OCI-LY7 (cell line): ENCODE results near the gene AADACL4. TPM values are rescaled to one million over a fixed set of nuclear protein-coding genes. Genes with fewer than 3 reads are reported as not detected.
"Not testable (repeated sequence)": the region's sequence is repeated elsewhere in the genome, so short reads cannot be mapped to it uniquely, and the experiment has no call there.

Experiments used
- BruUV-seq: library from RNA; stranded (reverse); fragments of 400-500 nt; replicated peaks from 2 replicates; lab custom pipeline; 2021; lab: Mats Ljungman, UMichigan
- CTCF ChIA-PET: fragments of 300-600 bp; sonication (Branson Sonifier 250); formaldehyde crosslinking; loops from one replicate; lab custom pipeline; 2022; ENCODE audit warnings: antibody characterized with exemption; ENCODE audit not compliant: unreplicated experiment; lab: Charles Lee
- POLR2A ChIA-PET: fragments of 300-600 bp; sonication (Branson Sonifier 250); formaldehyde crosslinking; loops from one replicate; lab custom pipeline; 2022; ENCODE audit warnings: antibody characterized with exemption; lab: Charles Lee
- DNase-seq: peaks from one replicate; pipeline ENCODE4 v3.0.0-alpha.2; 2015; ENCODE audit warnings: low spot score
- H2AFZ ChIP-seq: fragments of 200-600 bp; sonication (generic), shearing (Covaris generic); 2 replicates; pipeline ENCODE4 v1.6.1; 2014; ENCODE audit warnings: mild to moderate bottlenecking, antibody characterized with exemption, low read length, moderate library complexity
- H3K27ac ChIP-seq: fragments of 200-600 bp; sonication (generic); 2 replicates; pipeline ENCODE4 v1.5.1; 2014; ENCODE audit warnings: mixed run types, low read depth, mild to moderate bottlenecking, moderate library complexity, low read length, inconsistent platforms; ENCODE audit not compliant: poor library complexity, severe bottlenecking
- H3K36me3 ChIP-seq: fragments of 200-600 bp; sonication (generic); 2 replicates; pipeline ENCODE4 v1.6.1; 2014; ENCODE audit warnings: mild to moderate bottlenecking, antibody characterized with exemption, low read length, moderate library complexity, mixed read lengths; ENCODE audit not compliant: insufficient read depth
- H3K4me1 ChIP-seq: fragments of 200-600 bp; sonication (generic); 2 replicates; pipeline ENCODE4 v1.5.1; 2014; ENCODE audit warnings: mild to moderate bottlenecking, low read length; ENCODE audit not compliant: insufficient read depth, poor library complexity, severe bottlenecking
- H3K4me2 ChIP-seq: fragments of 200-600 bp; sonication (generic); 2 replicates; pipeline ENCODE4 v1.6.1; 2014; ENCODE audit warnings: mild to moderate bottlenecking, low read length
- H3K4me3 ChIP-seq: fragments of 200-600 bp; sonication (generic); 2 replicates; pipeline ENCODE4 v1.5.1; 2014; ENCODE audit warnings: mild to moderate bottlenecking, low read depth, low read length; ENCODE audit not compliant: poor library complexity, severe bottlenecking
- H3K79me2 ChIP-seq: fragments of 200-600 bp; sonication (generic); 2 replicates; pipeline ENCODE4 v1.6.1; 2016; ENCODE audit warnings: low read depth, mild to moderate bottlenecking, low read length, moderate library complexity, mixed read lengths; ENCODE audit not compliant: insufficient read depth
- H3K9me2 ChIP-seq: fragments of 200-600 bp; sonication (generic); 2 replicates; pipeline ENCODE4 v1.6.1; 2016; ENCODE audit warnings: mild to moderate bottlenecking, low read length, mixed read lengths; ENCODE audit not compliant: insufficient read depth
- H3K9me3 ChIP-seq: fragments of 200-600 bp; sonication (generic); 2 replicates; pipeline ENCODE4 v1.6.1; 2014; ENCODE audit warnings: mild to moderate bottlenecking, mixed run types, low read length, mixed read lengths
- H4K20me1 ChIP-seq: fragments of 200-600 bp; sonication (generic); 2 replicates; pipeline ENCODE4 v1.6.1; 2014; ENCODE audit warnings: mild to moderate bottlenecking, antibody characterized with exemption, low read length, moderate library complexity, mixed read lengths; ENCODE audit not compliant: insufficient read depth
- EZH2phosphoT487 ChIP-seq: fragments of 200-600 bp; sonication (generic); IDR thresholded peaks from 2 replicates; pipeline ENCODE4 v1.6.1; 2018; ENCODE audit warnings: low read depth, borderline replicate concordance, mild to moderate bottlenecking, mixed run types, antibody characterized with exemption, low read length, moderate library complexity, mixed read lengths
- intact Hi-C: fragments of 100-400 bp; cut with micrococcal nuclease; formaldehyde crosslinking; loops from one replicate; pipeline ENCODE4 v1.10.0; 2022; ENCODE audit not compliant: unreplicated experiment
- total RNA-seq, 2 experiments: library from RNA; depleted of rRNA in 1 of 2; stranded (reverse); fragments of >200 nt in 1 of 2; shearing (Covaris generic) in 1 of 2; gene quantifications; 2 replicates each; pipeline ENCODE4 v1.2.3, GENCODE V29; 2014 to 2022
- TF ChIP-seq, protein P1 (sequence below): fragments of 200-600 bp; sonication (generic); conservative IDR thresholded peaks from 2 replicates; pipeline ENCODE4 v1.5.1; 2014; ENCODE audit warnings: mild to moderate bottlenecking, antibody characterized with exemption, low read length, moderate library complexity, mixed read lengths

The AADACL4 gene
- total RNA-seq, 2 experiments from 2014 or later: not detected

DNA sequence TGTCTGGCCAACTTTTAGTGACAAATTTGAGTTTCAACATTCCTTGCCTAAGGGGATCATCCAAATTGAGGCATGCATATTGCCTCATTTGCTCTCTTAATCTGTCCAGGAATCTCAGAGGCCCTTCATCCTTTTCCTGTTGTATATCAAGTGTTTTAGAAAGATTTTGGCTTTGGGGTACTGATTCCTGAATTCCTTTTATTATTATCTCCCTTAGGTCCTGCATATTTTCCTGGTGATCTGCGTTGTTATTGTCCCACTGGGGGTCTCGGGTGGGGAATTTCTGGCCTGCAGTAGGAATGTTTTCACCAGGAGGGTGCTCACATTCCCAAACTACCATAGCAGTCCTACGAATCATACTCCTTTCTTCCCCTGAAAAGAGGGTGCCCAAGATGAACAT is 67.7 kb downstream of the AADACL4 start:
- H3K79me2 ChIP-seq: no peaks in the 10 kb centered on the region
- H3K4me2 ChIP-seq: no peak overlapping the region
- intact Hi-C loops: no loop called here
- TF ChIP-seq, protein P1, sequence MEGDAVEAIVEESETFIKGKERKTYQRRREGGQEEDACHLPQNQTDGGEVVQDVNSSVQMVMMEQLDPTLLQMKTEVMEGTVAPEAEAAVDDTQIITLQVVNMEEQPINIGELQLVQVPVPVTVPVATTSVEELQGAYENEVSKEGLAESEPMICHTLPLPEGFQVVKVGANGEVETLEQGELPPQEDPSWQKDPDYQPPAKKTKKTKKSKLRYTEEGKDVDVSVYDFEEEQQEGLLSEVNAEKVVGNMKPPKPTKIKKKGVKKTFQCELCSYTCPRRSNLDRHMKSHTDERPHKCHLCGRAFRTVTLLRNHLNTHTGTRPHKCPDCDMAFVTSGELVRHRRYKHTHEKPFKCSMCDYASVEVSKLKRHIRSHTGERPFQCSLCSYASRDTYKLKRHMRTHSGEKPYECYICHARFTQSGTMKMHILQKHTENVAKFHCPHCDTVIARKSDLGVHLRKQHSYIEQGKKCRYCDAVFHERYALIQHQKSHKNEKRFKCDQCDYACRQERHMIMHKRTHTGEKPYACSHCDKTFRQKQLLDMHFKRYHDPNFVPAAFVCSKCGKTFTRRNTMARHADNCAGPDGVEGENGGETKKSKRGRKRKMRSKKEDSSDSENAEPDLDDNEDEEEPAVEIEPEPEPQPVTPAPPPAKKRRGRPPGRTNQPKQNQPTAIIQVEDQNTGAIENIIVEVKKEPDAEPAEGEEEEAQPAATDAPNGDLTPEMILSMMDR: no peak
- no peak for TF ChIP-seq EZH2phosphoT487
- ChIA-PET POLR2A (no interaction called here), CTCF (no interaction called here)
- no peaks in the 10 kb centered on the region for H3K36me3 ChIP-seq
- no peaks in the 10 kb centered on the region for H4K20me1 ChIP-seq
- no peaks in the 10 kb centered on the region for H3K4me1 ChIP-seq
- no peaks in the 10 kb centered on the region for H3K9me2 ChIP-seq
- no TSS peak for BruUV-seq
- no peak for DNase-seq
- H3K9me3 ChIP-seq: no peaks in the 10 kb centered on the region
- no peak overlapping the region for H3K27ac ChIP-seq
- H3K4me3 ChIP-seq: no peak overlapping the region
- no peak overlapping the region for H2AFZ ChIP-seq

DNA sequence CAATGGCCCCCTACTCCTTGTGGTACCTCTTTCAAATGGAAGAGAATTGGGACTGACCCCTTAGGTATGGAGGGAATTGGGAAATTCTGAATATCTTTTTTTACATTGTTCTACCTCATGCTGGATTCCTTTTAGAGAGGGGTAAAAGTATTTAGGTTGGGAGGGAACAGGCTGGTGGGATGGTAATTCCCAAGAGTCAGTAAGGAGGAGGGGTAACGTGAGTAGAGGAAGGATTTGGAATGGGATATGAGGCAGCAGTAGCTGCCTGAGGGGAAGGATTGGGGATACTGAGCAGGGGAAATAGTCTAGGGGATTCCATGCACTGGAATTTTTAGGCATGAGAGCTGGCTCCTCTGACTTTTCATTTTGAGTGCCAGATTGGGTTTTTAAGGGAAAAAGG is 68.2 kb downstream of the AADACL4 start:
- POLR2A ChIA-PET: no interaction called here
- CTCF ChIA-PET: no interaction called here

DNA sequence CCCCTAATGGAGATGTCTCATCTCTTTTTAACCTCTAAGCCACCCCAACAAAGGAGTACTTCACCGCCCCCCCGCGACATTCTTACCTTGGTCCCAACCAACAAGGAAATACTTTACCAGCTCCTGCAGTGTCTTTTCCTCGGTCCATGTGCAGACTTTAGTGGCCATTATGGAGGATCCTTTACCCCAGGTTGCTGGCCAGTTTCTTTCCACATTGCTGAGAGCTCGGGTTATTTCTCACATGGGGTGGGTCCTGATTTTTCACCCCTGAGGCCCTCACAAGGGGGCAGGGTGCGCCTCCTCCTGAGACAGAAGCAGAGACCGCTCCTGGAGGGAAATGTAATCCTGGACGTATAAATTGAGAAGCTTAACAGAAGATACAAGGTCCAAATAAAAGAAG is 69.0 kb downstream of the AADACL4 start:
- no peak overlapping the region for H3K4me3 ChIP-seq
- no peak for DNase-seq
- intact Hi-C loops: no loop called here
- no peak overlapping the region for H3K4me2 ChIP-seq
- POLR2A ChIA-PET: no interaction called here
- no peaks in the 10 kb centered on the region for H3K9me3 ChIP-seq
- no peaks in the 10 kb centered on the region for H3K79me2 ChIP-seq
- BruUV-seq: no TSS peak
- no peaks in the 10 kb centered on the region for H3K4me1 ChIP-seq
- CTCF ChIA-PET: no interaction called here
- no peaks in the 10 kb centered on the region for H3K9me2 ChIP-seq
- no peaks in the 10 kb centered on the region for H3K36me3 ChIP-seq
- no peak overlapping the region for H3K27ac ChIP-seq
- TF ChIP-seq, protein P1: no peak
- TF ChIP-seq EZH2phosphoT487: no peak
- H4K20me1 ChIP-seq: no peaks in the 10 kb centered on the region
- no peak overlapping the region for H2AFZ ChIP-seq

More for the DNA sequence above, 68.2 kb downstream of the AADACL4 start:
- no peak overlapping the region for H2AFZ ChIP-seq
- H3K4me1 ChIP-seq: no peaks in the 10 kb centered on the region
- no peak overlapping the region for H3K27ac ChIP-seq
- BruUV-seq: no TSS peak
- H3K9me3 ChIP-seq: no peaks in the 10 kb centered on the region
- H3K4me2 ChIP-seq: no peak overlapping the region
- H3K36me3 ChIP-seq: no peaks in the 10 kb centered on the region
- intact Hi-C loops: no loop called here
- no peak overlapping the region for H3K4me3 ChIP-seq
- no peaks in the 10 kb centered on the region for H3K9me2 ChIP-seq
- no peaks in the 10 kb centered on the region for H3K79me2 ChIP-seq
- DNase-seq: no peak
- no peaks in the 10 kb centered on the region for H4K20me1 ChIP-seq
- TF ChIP-seq EZH2phosphoT487: no peak
- TF ChIP-seq, protein P1: no peak

DNA sequence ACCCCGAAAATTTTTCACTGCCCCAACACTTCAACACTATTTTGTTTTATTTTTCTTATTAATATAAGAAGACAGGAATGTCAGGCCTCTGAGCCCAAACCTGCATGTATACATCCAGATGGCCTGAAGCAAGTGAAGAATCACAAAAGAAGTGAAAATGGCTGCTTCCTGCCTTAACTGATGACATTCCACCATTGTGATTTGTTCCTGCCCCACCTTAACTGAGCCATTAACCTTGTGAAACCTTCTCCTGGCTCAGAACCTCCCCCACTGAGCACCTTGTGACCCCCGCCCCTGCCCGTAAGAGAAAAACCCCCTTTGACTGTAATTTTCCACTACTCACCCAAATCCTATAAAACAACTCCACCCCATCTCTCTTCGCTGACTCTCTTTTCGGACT is 69.8 kb downstream of the AADACL4 start:
- intact Hi-C loops, H3K79me2 ChIP-seq, BruUV-seq, H3K4me2 ChIP-seq, H3K4me3 ChIP-seq, H3K9me3 ChIP-seq, H4K20me1 ChIP-seq, POLR2A ChIA-PET, H3K9me2 ChIP-seq, H3K36me3 ChIP-seq, H2AFZ ChIP-seq, H3K27ac ChIP-seq, CTCF ChIA-PET, DNase-seq, H3K4me1 ChIP-seq: not testable (repeated sequence)
